Measurements from ENCODE around the gene FLNB. TPM values are rescaled to one million over a fixed set of nuclear protein-coding genes. Genes with fewer than 3 reads are reported as not detected.
"Not testable (repeated sequence)": the region's sequence is repeated elsewhere in the genome, so short reads cannot be mapped to it uniquely, and the experiment has no call there.

FLNB gene
- total RNA-seq, 4 donors from 2014 or later = 164 to 258 (median 242) TPM

GRCh38 chr3:57985984-57986246 is 22.3 kb upstream of the FLNB start:
- TF ChIP-seq CTCF (IDR thresholded peaks at IDR 0.05) (no peak), POLR2A (IDR thresholded peaks at IDR 0.05) (no peak)
- no peak overlapping the region for H3K27ac ChIP-seq
- intact Hi-C loops (cut with DNase I) = no loop called here
- no peak overlapping the region for H3K4me3 ChIP-seq (replicated peaks in 1 of 3)
- no peaks in the 10 kb centered on the region for H3K36me3 ChIP-seq
- DNase-seq = no peak
- peaks cover 9 to 32% of the 10 kb centered on the region in 2 donors for H3K4me1 ChIP-seq
- 100% methylated on average over 2 of the region's 2 CpGs for WGBS, 2 donors
- H3K9me3 ChIP-seq = no peaks in the 10 kb centered on the region
- H3K27me3 ChIP-seq = no peaks in the 10 kb centered on the region

GRCh38 chr3:57986261-57986660 is 22.0 kb upstream of the FLNB start:
- intact Hi-C loops (cut with DNase I) = no loop called here
- WGBS, 2 donors = 91 to 95% methylated on average over 4 of the region's 4 CpGs
- no peaks in the 10 kb centered on the region for H3K9me3 ChIP-seq
- H3K27ac ChIP-seq = no peak overlapping the region
- peaks cover 5 to 29% of the 10 kb centered on the region in 2 donors for H3K4me1 ChIP-seq
- no peaks in the 10 kb centered on the region for H3K27me3 ChIP-seq
- TF ChIP-seq CTCF (IDR thresholded peaks at IDR 0.05) (no peak), POLR2A (IDR thresholded peaks at IDR 0.05) (no peak)
- no peaks in the 10 kb centered on the region for H3K36me3 ChIP-seq
- H3K4me3 ChIP-seq (replicated peaks in 1 of 3) = no peak overlapping the region
- no peak for DNase-seq

GRCh38 chr3:57989198-57989597 is 19.0 kb upstream of the FLNB start:
- H3K27me3 ChIP-seq; H3K4me3 ChIP-seq (replicated peaks in 1 of 3); intact Hi-C loops (cut with DNase I); DNase-seq; H3K36me3 ChIP-seq; H3K27ac ChIP-seq; H3K9me3 ChIP-seq: not testable (repeated sequence)
- H3K4me1 ChIP-seq = peaks cover 3 to 12% of the 10 kb centered on the region in 2 donors
- 88 to 96% methylated on average over 8 of the region's 8 CpGs for WGBS, 2 donors

GRCh38 chr3:57989646-57990045 is 18.6 kb upstream of the FLNB start:
- 87 to 92% methylated on average over 1 of the region's 1 CpG for WGBS, 2 donors
- Histone ChIP-seq H3K4me1 (peaks cover 0 to 8% of the 10 kb centered on the region in 2 donors), H3K27me3 (no peaks in the 10 kb centered on the region), H3K4me3 (replicated peaks in 1 of 3) (no peak overlapping the region), H3K27ac (no peak overlapping the region), H3K36me3 (no peaks in the 10 kb centered on the region), H3K9me3 (no peaks in the 10 kb centered on the region)
- no peak for DNase-seq
- no peak for TF ChIP-seq POLR2A (IDR thresholded peaks at IDR 0.05)
- no peak for TF ChIP-seq CTCF (IDR thresholded peaks at IDR 0.05)
- intact Hi-C loops (cut with DNase I) = no loop called here

- H3K36me3 ChIP-seq = no peaks in the 10 kb centered on the region
- peaks cover 0 to under 1% of the 10 kb centered on the region in 2 donors for H3K4me1 ChIP-seq
- intact Hi-C loops (cut with DNase I) = no loop called here
- no peak overlapping the region for H3K27ac ChIP-seq
- no peak for TF ChIP-seq POLR2A (IDR thresholded peaks at IDR 0.05)
- no peak for TF ChIP-seq CTCF (IDR thresholded peaks at IDR 0.05)
- no peaks in the 10 kb centered on the region for H3K9me3 ChIP-seq
- no peak for DNase-seq
- no peak overlapping the region for H3K4me3 ChIP-seq (replicated peaks in 1 of 3)
- H3K27me3 ChIP-seq = no peaks in the 10 kb centered on the region
- 87 to 93% methylated on average over 9 of the region's 9 CpGs for WGBS, 2 donors
Observed at GRCh38 chr3:57992452-57993213, 15.6 kb upstream of the FLNB start.

All from thyroid gland (tissue), 4 donors.